ENCODE measurements around the gene UBE2H.

UBE2H gene

GRCh38 chr7:129781928-129782817, 170.6 kb downstream of the UBE2H start:
- Histone ChIP-seq H3F3A (ENCODE audit: insufficient read depth) (no peaks in the 10 kb centered on the region), H4K20me1 (ENCODE audit: low read depth, low read length) (no peaks in the 10 kb centered on the region), H3K79me2 (ENCODE audit: insufficient read depth, low read length) (no peaks in the 10 kb centered on the region), H3K27ac (ENCODE audit: low read depth, low read length) (no peak overlapping the region), H3K9ac (ENCODE audit: low read length) (no peak overlapping the region), H3K9me2 (replicated peaks; ENCODE audit: insufficient read depth, low read length) (no peaks in the 10 kb centered on the region), H2AFZ (ENCODE audit: low read depth, low read length, severe bottlenecking) (no peak overlapping the region), H3K36me3 (ENCODE audit: low read length) (no peaks in the 10 kb centered on the region), H3K4me2 (ENCODE audit: low read depth, low read length, poor library complexity, severe bottlenecking) (no peak overlapping the region), H3K27me3 (ENCODE audit: low read length) (no peaks in the 10 kb centered on the region), H3K9me3 (ENCODE audit: insufficient read depth, low read length) (no peaks in the 10 kb centered on the region), H3K4me3 (ENCODE audit: insufficient read depth, low read length, poor library complexity, severe bottlenecking) (no peak overlapping the region)
- TF ChIP-seq CTCF (IDR thresholded peaks at IDR 0.05; ENCODE audit: insufficient read depth, low read length, poor library complexity, severe bottlenecking) (no peak), EZH2phosphoT487 (conservative IDR thresholded peaks at IDR 0.05; ENCODE audit: low read length) (no peak)

DNA sequence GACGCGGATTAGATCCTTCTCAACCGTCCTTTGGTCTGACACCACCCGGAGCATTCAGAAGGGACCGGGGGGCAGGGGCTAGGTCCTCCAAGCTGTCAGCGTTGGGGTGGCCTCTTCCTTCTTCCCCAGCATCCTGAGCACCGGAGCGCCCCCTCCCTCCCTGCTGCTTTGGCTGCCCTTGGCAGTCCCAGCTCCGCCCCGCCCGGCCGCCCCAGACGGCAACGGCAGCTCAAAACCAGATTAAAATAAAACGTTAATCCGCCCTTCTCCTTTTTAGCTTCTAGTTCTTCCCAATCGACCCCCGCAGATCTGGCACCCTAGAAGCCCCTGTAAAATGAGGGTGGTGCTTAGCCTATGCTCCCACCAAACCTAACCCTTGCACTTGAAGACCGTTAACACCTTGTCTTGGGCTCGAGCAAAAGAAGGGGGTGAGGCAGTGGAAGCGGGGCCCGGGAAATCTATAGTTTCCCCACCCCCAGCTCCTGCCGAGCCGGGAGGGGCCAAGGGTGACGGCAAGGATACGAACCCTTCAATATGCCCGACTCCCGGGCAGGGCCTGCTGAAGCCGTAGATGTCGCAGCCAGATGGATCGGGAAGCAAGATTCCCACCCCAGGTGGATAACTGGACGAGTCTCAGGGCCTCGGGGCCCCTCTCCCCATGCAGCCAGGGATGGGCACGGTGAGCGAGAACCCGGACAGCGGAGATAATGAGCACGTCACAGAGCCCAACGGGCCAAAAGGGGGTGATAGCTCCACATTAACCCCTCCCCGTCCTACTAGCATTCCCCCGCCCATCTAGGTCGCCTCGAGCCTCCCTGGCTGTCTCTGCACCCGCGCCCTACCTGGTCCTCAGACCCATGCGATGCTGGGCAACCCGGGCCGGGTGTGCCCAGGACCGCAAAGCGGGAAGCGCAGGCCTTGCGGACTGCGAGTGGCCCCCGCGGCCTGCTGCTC, 171.5 kb downstream of the UBE2H start:
- TF ChIP-seq EZH2phosphoT487 (conservative IDR thresholded peaks at IDR 0.05; ENCODE audit: low read length) (no peak), CTCF (IDR thresholded peaks at IDR 0.05; ENCODE audit: insufficient read depth, low read length, poor library complexity, severe bottlenecking) (no peak)
- Histone ChIP-seq H3K27ac (ENCODE audit: low read depth, low read length) (no peak overlapping the region), H3K27me3 (ENCODE audit: low read length) (no peaks in the 10 kb centered on the region)

More for the DNA sequence above, 171.5 kb downstream of the UBE2H start:
- H4K20me1 ChIP-seq (ENCODE audit: low read depth, low read length), result no peaks in the 10 kb centered on the region
- peak overlapping the region; percentile 83 for H3K4me3 ChIP-seq (ENCODE audit: insufficient read depth, low read length, poor library complexity, severe bottlenecking)
- peak overlapping the region; percentile 77 for H3K4me2 ChIP-seq (ENCODE audit: low read depth, low read length, poor library complexity, severe bottlenecking)
- no peaks in the 10 kb centered on the region for H3F3A ChIP-seq (ENCODE audit: insufficient read depth)
- no peaks in the 10 kb centered on the region for H3K79me2 ChIP-seq (ENCODE audit: insufficient read depth, low read length)
- peak overlapping the region; percentile 58 for H3K9ac ChIP-seq (ENCODE audit: low read length)
- H3K9me3 ChIP-seq (ENCODE audit: insufficient read depth, low read length), result no peaks in the 10 kb centered on the region
- no peaks in the 10 kb centered on the region for H3K36me3 ChIP-seq (ENCODE audit: low read length)
- H2AFZ ChIP-seq (ENCODE audit: low read depth, low read length, severe bottlenecking), result peak overlapping the region; percentile 84
- H3K9me2 ChIP-seq (replicated peaks; ENCODE audit: insufficient read depth, low read length), result no peaks in the 10 kb centered on the region
